ENCODE measurements around the gene OR2B6.

DNA sequence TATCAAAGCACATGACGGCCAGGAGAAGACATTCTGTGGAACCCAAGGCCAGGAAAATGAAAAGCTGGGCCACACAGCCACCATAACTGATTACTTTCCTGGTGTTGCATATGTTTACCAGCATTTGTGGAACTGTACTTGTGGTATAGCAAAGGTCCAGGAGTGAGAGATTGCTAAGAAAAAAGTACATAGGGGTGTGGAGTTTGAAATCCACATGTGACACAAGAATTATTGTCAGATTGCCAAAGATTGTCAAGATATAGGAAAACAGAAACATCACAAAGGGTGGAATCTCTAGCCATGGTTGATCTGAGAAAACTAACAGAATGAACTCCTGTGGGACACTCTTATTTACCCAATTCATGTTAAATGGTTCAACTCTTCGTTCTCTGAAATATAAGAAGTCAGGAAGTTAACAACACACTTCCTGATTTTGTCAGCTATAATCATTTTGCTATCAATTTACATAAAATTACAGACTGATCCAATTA lies 45.0 kb upstream of the OR2B6 start, which contains the start of gene OR2B2:
- TF ChIP-seq YY1 (IDR thresholded peaks at IDR 0.05; ENCODE audit: insufficient read depth, insufficient read length): no peak
- no peak for TF ChIP-seq SUZ12 (IDR thresholded peaks at IDR 0.05; ENCODE audit: extremely low read depth, insufficient read depth, insufficient read length)
- no peak for TF ChIP-seq ZNF274 (IDR thresholded peaks at IDR 0.05; ENCODE audit: low read depth, low read length)

Data from NT2/D1 (cell line).